Renal cortex interstitium (tissue), 11 donors: Measurements from ENCODE around the gene SLC41A1. TPM values are rescaled to one million over a fixed set of nuclear protein-coding genes. Genes with fewer than 3 reads are reported as not detected.
A peak's percentile ranks its signal among the peaks of the same experiment; 100 is the strongest.

ENCODE experiments used
- DNase-seq, 11 donors: peaks; one replicate each; pipeline ENCODE4 v3.0.0-alpha.2; 2013; ENCODE audit warnings: low read depth in 9 of 11, low spot score in 4 of 11; ENCODE audit errors: extremely low read depth in 1 of 11
- polyA plus RNA-seq, 3 donors: library from polyadenylated mRNA; unstranded; fragments of 120-200 nt; gene quantifications; one replicate each; pipeline ENCODE4 v1.2.1, GENCODE V29; 2013; ENCODE audit not compliant: insufficient read length in 3 of 3

Gene SLC41A1
- polyA plus RNA-seq, 3 donors, result 31.2 to 32.5 (median 32.1) TPM

- no peak for DNase-seq
These were observed 38.6 kb downstream of the SLC41A1 start for GRCh38 chr1:205774198-205775014.

GRCh38 chr1:205772607-205773032 lies 40.4 kb downstream of the SLC41A1 start:
- no peak for DNase-seq

GRCh38 chr1:205770618-205771017 lies 42.4 kb downstream of the SLC41A1 start:
- no peak for DNase-seq

- no peak for DNase-seq
These were observed 43.2 kb downstream of the SLC41A1 start for GRCh38 chr1:205769641-205770365.

- no peak for DNase-seq
These were observed 45.8 kb downstream of the SLC41A1 start for GRCh38 chr1:205767248-205767647.

GRCh38 chr1:205766570-205766969 lies 46.4 kb downstream of the SLC41A1 start:
- DNase-seq, result no peak

GRCh38 chr1:205766038-205766437 lies 47.0 kb downstream of the SLC41A1 start:
- no peak for DNase-seq

GRCh38 chr1:205764578-205764977 lies 48.4 kb downstream of the SLC41A1 start:
- no peak for DNase-seq

GRCh38 chr1:205763980-205764379 lies 49.0 kb downstream of the SLC41A1 start:
- DNase-seq, result no peak

- DNase-seq, result no peak
These were observed 52.4 kb downstream of the SLC41A1 start for GRCh38 chr1:205760606-205761005.

- DNase-seq, result no peak
These were observed 56.4 kb downstream of the SLC41A1 start for GRCh38 chr1:205756552-205756951.

GRCh38 chr1:205754857-205755256 lies 58.1 kb downstream of the SLC41A1 start:
- no peak for DNase-seq

- peak in 1 of 11 donors; percentile 23 for DNase-seq
These were observed 61.9 kb downstream of the SLC41A1 start for GRCh38 chr1:205751036-205751651.

GRCh38 chr1:205750138-205751035 lies 62.6 kb downstream of the SLC41A1 start, which contains the start of gene NUCKS1:
TSS of gene NUCKS1 (minus strand) at chr1:205750182. CDS start at chr1:205749973, 209 bp downstream.
- DNase-seq, result peak; percentile 92 to 99 (median 97)

GRCh38 chr1:205749234-205750137 lies 63.5 kb downstream of the SLC41A1 start:
- DNase-seq, result peak; percentile 70 to 93 (median 90)

GRCh38 chr1:205748403-205749233 lies 64.4 kb downstream of the SLC41A1 start:
- peak; percentile 29 to 77 (median 46) for DNase-seq
